GM12801 (cell line): Measurements from ENCODE around the gene RTN4RL2.

Experiments
- CTCF ChIP-seq: IDR thresholded peaks from one replicate; pipeline ENCODE4 v1.5.1; 2011; ENCODE audit warnings: control low read depth; ENCODE audit not compliant: insufficient read length; ENCODE audit errors: extremely low read depth

Gene RTN4RL2

GRCh38 chr11:57512646-57513451 is 52.5 kb downstream of the RTN4RL2 start:
- no peak for TF ChIP-seq CTCF

GRCh38 chr11:57513452-57513795 is 53.1 kb downstream of the RTN4RL2 start:
- TF ChIP-seq CTCF, result no peak

GRCh38 chr11:57513911-57514537 is 53.7 kb downstream of the RTN4RL2 start:
- TF ChIP-seq CTCF, result no peak

GRCh38 chr11:57514538-57515331 is 54.4 kb downstream of the RTN4RL2 start:
- TF ChIP-seq CTCF, result no peak

GRCh38 chr11:57515332-57516060 is 55.2 kb downstream of the RTN4RL2 start, which contains the start of gene SLC43A1:
Gene SLC43A1 (minus strand): TSS chr11:57515702. CDS start chr11:57514111, 1,591 bp downstream.
- TF ChIP-seq CTCF, result no peak

- TF ChIP-seq CTCF, result no peak
Measured at GRCh38 chr11:57516061-57516443, 55.7 kb downstream of the RTN4RL2 start.

GRCh38 chr11:57521116-57521515 is 60.8 kb downstream of the RTN4RL2 start:
- TF ChIP-seq CTCF, result no peak
